B cell (primary cell): ENCODE results near the gene NR5A2. TPM values are rescaled to one million over a fixed set of nuclear protein-coding genes. Genes with fewer than 3 reads are reported as not detected.

ENCODE experiments used
- ATAC-seq: fragments of 200-7000 bp; cut with Tn5 transposase; one replicate; pipeline ENCODE4 v1.10.0; 2021; ENCODE audit warnings: low read depth, mild to moderate bottlenecking, moderate number of reproducible peaks, moderate library complexity
- CTCF ChIA-PET: fragments of 350-600 bp; sonication (Branson Sonifier 250); formaldehyde crosslinking; loops from one replicate; lab custom pipeline; 2021; ENCODE audit warnings: antibody characterized with exemption, inconsistent platforms; lab: Charles Lee
- POLR2A ChIA-PET: fragments of 350-600 bp; sonication (Branson Sonifier 250); formaldehyde crosslinking; loops from one replicate; lab custom pipeline; 2021; ENCODE audit warnings: antibody characterized with exemption; lab: Charles Lee
- DNase-seq: peaks from one replicate; pipeline ENCODE4 v3.0.0; 2013
- H2AFZ ChIP-seq: 2 replicates; pipeline ENCODE4 v1.6.1; 2012; ENCODE audit warnings: mild to moderate bottlenecking, low read depth, low read length; ENCODE audit not compliant: insufficient read depth, poor library complexity, severe bottlenecking
- H3K27ac ChIP-seq, 2 donors: 1 replicate in 1 of 2; 2 replicates in 1 of 2; pipeline ENCODE4 v1.5.1; 2012 to 2013; ENCODE audit warnings: low read length in 2 of 2, mild to moderate bottlenecking in 2 of 2, moderate library complexity in 1 of 2
- H3K27me3 ChIP-seq, 4 experiments: fragments of 200-600 bp in 1 of 4; sonication (generic) in 1 of 4; replicated peaks in 1 of 4; 1 replicate in 2 of 4; 2 replicates in 2 of 4; pipeline versions ENCODE4 v1.6.1 to v1.7.0; 2013 to 2016; ENCODE audit warnings: low read length in 3 of 4, mild to moderate bottlenecking in 2 of 4, mixed read lengths in 1 of 4, moderate library complexity in 1 of 4; ENCODE audit not compliant: insufficient read depth in 4 of 4, control insufficient read depth in 3 of 4; ENCODE audit errors: control extremely low read depth in 1 of 4
- H3K36me3 ChIP-seq, 2 experiments: replicated peaks in 1 of 2; 1 replicate in 1 of 2; 2 replicates in 1 of 2; pipeline versions ENCODE4 v1.6.1 to v1.7.1; 2013; ENCODE audit warnings: low read length in 1 of 2; ENCODE audit not compliant: insufficient read depth in 2 of 2, control insufficient read depth in 1 of 2; ENCODE audit errors: control extremely low read depth in 1 of 2, extremely low read depth in 1 of 2
- H3K4me1 ChIP-seq, 2 donors: fragments of 200-600 bp in 1 of 2; sonication (generic) in 1 of 2; 1 replicate in 1 of 2; 2 replicates in 1 of 2; pipeline versions ENCODE4 v1.5.1 to v1.6.1; 2013 to 2017; ENCODE audit warnings: low read length in 2 of 2; ENCODE audit not compliant: control insufficient read depth in 2 of 2, insufficient read depth in 2 of 2
- H3K4me2 ChIP-seq: replicated peaks from 2 replicates; pipeline ENCODE3; 2012; ENCODE audit warnings: mild to moderate bottlenecking, low read depth, low read length; ENCODE audit not compliant: poor library complexity, severe bottlenecking
- H3K4me3 ChIP-seq, 5 experiments: fragments of 200-600 bp in 1 of 5; sonication (generic) in 1 of 5; 1 replicate in 3 of 5; 2 replicates in 2 of 5; pipeline versions ENCODE4 v1.5.1 to v1.7.0; 2011 to 2016; ENCODE audit warnings: low read length in 4 of 5, mild to moderate bottlenecking in 4 of 5, low read depth in 2 of 5, control low read depth in 1 of 5, moderate library complexity in 1 of 5; ENCODE audit not compliant: insufficient read depth in 1 of 5; ENCODE audit errors: control extremely low read depth in 1 of 5, extremely low read depth in 1 of 5
- H3K79me2 ChIP-seq: fragments of 200-600 bp; sonication (generic); one replicate; pipeline ENCODE4 v1.6.0; 2016; ENCODE audit warnings: low read length; ENCODE audit not compliant: control insufficient read depth, insufficient read depth
- H3K9ac ChIP-seq: fragments of 200-600 bp; sonication (generic); 2 replicates; pipeline ENCODE4 v1.6.1; 2017; ENCODE audit warnings: mild to moderate bottlenecking, low read length, moderate library complexity
- H3K9me3 ChIP-seq, 3 donors: one replicate each; pipeline versions ENCODE4 v1.6.1 to v1.7.1; 2013; ENCODE audit warnings: low read length in 2 of 3; ENCODE audit not compliant: control insufficient read depth in 2 of 3, insufficient read depth in 1 of 3; ENCODE audit errors: control extremely low read depth in 1 of 3
- H4K20me1 ChIP-seq: 2 replicates; pipeline ENCODE4 v1.6.0; 2012; ENCODE audit warnings: mild to moderate bottlenecking, low read length; ENCODE audit not compliant: insufficient read depth, control insufficient read depth, poor library complexity, severe bottlenecking
- H3K27ac Mint-ChIP-seq: one replicate; pipeline ENCODE4 v1.8.0; 2021; ENCODE audit warnings: mixed read lengths
- H3K27me3 Mint-ChIP-seq: one replicate; pipeline ENCODE4 v1.8.0; 2021; ENCODE audit warnings: mixed read lengths
- H3K4me1 Mint-ChIP-seq: one replicate; pipeline ENCODE4 v1.8.0; 2021; ENCODE audit warnings: mixed read lengths
- H3K4me3 Mint-ChIP-seq: one replicate; pipeline ENCODE4 v1.8.0; 2021; ENCODE audit warnings: mixed read lengths
- H3K9me3 Mint-ChIP-seq: one replicate; pipeline ENCODE4 v1.8.0; 2022; ENCODE audit warnings: mixed read lengths; ENCODE audit not compliant: insufficient read depth
- EZH2 ChIP-seq: IDR thresholded peaks from 2 replicates; pipeline ENCODE4 v1.6.1; 2012; ENCODE audit warnings: borderline replicate concordance, low read depth, mild to moderate bottlenecking, moderate library complexity, low read length; ENCODE audit not compliant: insufficient read depth, poor library complexity, severe bottlenecking
- WGBS: methylation state at CpG from one replicate; pipeline ENCODE4 v1.1.5; 2013; ENCODE audit warnings: missing lambda C conversion rate; ENCODE audit not compliant: insufficient coverage; 5-methylcytosine and 5-hydroxymethylcytosine counted together
- intact Hi-C: fragments of 100-400 bp; cut with micrococcal nuclease; formaldehyde crosslinking; loops from one replicate; pipeline ENCODE4 v1.10.0; 2022
- polyA plus RNA-seq: library from polyadenylated mRNA; depleted of rRNA; stranded (reverse); fragments of >200 nt; gene quantifications from 2 replicates; pipeline ENCODE4 v1.2.3, GENCODE V29; 2012
- total RNA-seq, 2 donors: library from RNA; stranded (reverse); fragments of 120-200 nt in 1 of 2; gene quantifications; 1 replicate in 1 of 2; 2 replicates in 1 of 2; pipeline versions ENCODE4 v1.2.3 to v1.2.4, GENCODE V29; 2013 to 2022
- TF ChIP-seq, protein P1 (sequence below): fragments of 200-600 bp; IDR thresholded peaks from one replicate; pipeline ENCODE4 v1.8.0; 2022; ENCODE audit warnings: antibody characterized with exemption, mild to moderate bottlenecking

The NR5A2 gene
- total and polyA plus RNA-seq, 2 donors (not counting 1 experiment from before 2014, with no cell fraction given), result 0.07 TPM; not detected in 1

DNA sequence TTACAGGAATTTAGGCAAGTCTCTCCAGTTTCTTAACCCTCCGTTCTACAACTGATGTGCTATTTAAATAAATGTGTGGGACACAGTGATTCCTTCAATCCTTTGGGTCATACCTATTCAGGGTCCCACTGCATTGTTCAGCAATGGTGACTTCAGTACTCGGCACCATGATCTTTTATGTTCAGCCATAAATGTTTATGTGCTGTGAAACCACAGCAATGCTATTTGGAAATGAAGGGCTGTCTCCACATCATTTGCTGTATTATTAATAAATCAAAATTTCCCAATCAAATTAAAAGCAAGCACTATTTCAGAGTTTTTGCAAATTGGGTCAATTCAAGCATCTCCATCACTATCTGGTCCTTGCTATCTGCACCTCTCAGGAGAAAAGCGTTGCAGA is 84.8 kb downstream of the NR5A2 start:
- no peak for TF ChIP-seq EZH2
- TF ChIP-seq, protein P1, sequence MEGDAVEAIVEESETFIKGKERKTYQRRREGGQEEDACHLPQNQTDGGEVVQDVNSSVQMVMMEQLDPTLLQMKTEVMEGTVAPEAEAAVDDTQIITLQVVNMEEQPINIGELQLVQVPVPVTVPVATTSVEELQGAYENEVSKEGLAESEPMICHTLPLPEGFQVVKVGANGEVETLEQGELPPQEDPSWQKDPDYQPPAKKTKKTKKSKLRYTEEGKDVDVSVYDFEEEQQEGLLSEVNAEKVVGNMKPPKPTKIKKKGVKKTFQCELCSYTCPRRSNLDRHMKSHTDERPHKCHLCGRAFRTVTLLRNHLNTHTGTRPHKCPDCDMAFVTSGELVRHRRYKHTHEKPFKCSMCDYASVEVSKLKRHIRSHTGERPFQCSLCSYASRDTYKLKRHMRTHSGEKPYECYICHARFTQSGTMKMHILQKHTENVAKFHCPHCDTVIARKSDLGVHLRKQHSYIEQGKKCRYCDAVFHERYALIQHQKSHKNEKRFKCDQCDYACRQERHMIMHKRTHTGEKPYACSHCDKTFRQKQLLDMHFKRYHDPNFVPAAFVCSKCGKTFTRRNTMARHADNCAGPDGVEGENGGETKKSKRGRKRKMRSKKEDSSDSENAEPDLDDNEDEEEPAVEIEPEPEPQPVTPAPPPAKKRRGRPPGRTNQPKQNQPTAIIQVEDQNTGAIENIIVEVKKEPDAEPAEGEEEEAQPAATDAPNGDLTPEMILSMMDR, result no peak
- Mint-ChIP-seq H3K4me1 (peaks cover 3% of the 10 kb centered on the region), H3K27me3 (peaks cover 24% of the 10 kb centered on the region), H3K9me3 (no peaks in the 10 kb centered on the region), H3K4me3 (no peak overlapping the region), H3K27ac (no peak overlapping the region)
- Histone ChIP-seq H3K79me2 (no peaks in the 10 kb centered on the region), H3K4me3 (no peak overlapping the region), H3K4me1 (no peaks in the 10 kb centered on the region), H3K27me3 (no peaks in the 10 kb centered on the region), H3K4me2 (no peak overlapping the region), H4K20me1 (no peaks in the 10 kb centered on the region), H3K27ac (no peak overlapping the region), H3K9ac (no peak overlapping the region), H3K36me3 (no peaks in the 10 kb centered on the region), H3K9me3 (no peaks in the 10 kb centered on the region), H2AFZ (no peak overlapping the region)
- ChIA-PET CTCF (interaction anchor here (0.6 kb wide), 1 partner anchor 731 kb away, joined by 4 read pairs; no protein-coding TSS in a partner anchor), POLR2A (no interaction called here)
- WGBS, result no CpG with 5 or more reads among the region's 3 CpGs
- intact Hi-C loops, result no loop called here
- DNase-seq (no peak), ATAC-seq (no peak)

DNA sequence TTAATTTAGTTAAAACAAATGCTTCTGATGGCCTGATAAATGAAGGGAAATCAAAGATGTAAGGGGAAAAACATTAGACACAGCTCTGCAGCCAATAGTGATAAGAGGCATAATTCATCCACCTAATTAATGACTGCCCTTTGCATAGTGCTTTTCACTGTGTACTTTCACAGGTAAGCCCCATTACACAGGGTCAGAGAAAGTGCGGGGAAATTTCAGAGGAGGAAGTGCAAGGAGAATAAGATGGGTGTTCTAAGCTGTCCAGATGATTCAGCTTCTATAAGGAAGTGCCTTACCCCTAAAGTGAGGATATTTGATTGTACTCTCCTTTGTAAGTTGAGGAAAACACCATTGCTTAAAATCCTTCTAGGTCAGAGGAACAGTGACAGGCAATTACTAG is 88.0 kb downstream of the NR5A2 start:
- Mint-ChIP-seq H3K4me1 (no peaks in the 10 kb centered on the region), H3K4me3 (no peak overlapping the region), H3K9me3 (no peaks in the 10 kb centered on the region), H3K27ac (no peak overlapping the region), H3K27me3 (peaks cover 26% of the 10 kb centered on the region)
- DNase-seq, result no peak
- no peak overlapping the region for H2AFZ ChIP-seq
- H3K79me2 ChIP-seq, result no peaks in the 10 kb centered on the region
- no peaks in the 10 kb centered on the region for H3K36me3 ChIP-seq
- TF ChIP-seq EZH2, result no peak
- TF ChIP-seq, protein P1, result no peak
- no peak overlapping the region for H3K9ac ChIP-seq
- H3K4me1 ChIP-seq, result no peaks in the 10 kb centered on the region
- POLR2A ChIA-PET, result no interaction called here
- H3K9me3 ChIP-seq, result no peaks in the 10 kb centered on the region
- intact Hi-C loops, result no loop called here
- no peak for ATAC-seq
- no peaks in the 10 kb centered on the region for H4K20me1 ChIP-seq
- no peaks in the 10 kb centered on the region for H3K27me3 ChIP-seq
- H3K4me3 ChIP-seq, result no peak overlapping the region
- CTCF ChIA-PET, result no interaction called here
- no peak overlapping the region for H3K4me2 ChIP-seq
- WGBS, result 60% methylated on average over 1 of the region's 1 CpG
- no peak overlapping the region for H3K27ac ChIP-seq
